GM19193 (cell line): ENCODE measurements around the gene CORO2A.

Experiments used
- POLR2A ChIP-seq: IDR thresholded peaks from 4 replicates; pipeline ENCODE4 v1.6.1; 2011; ENCODE audit not compliant: insufficient read depth, insufficient read length; ENCODE audit errors: extremely low read depth

The CORO2A gene

GRCh38 chr9:98148486-98148885, 44.0 kb downstream of the CORO2A start:
- no peak for TF ChIP-seq POLR2A

- no peak for TF ChIP-seq POLR2A
These were observed 44.9 kb downstream of the CORO2A start for GRCh38 chr9:98147582-98147981.

GRCh38 chr9:98146101-98146991, 46.1 kb downstream of the CORO2A start:
- TF ChIP-seq POLR2A: no peak

GRCh38 chr9:98144631-98145030, 47.8 kb downstream of the CORO2A start:
- TF ChIP-seq POLR2A: no peak

GRCh38 chr9:98144076-98144475, 48.4 kb downstream of the CORO2A start:
- no peak for TF ChIP-seq POLR2A

- no peak for TF ChIP-seq POLR2A
These were observed 49.4 kb downstream of the CORO2A start for GRCh38 chr9:98142925-98143481.

- TF ChIP-seq POLR2A: no peak
These were observed 50.1 kb downstream of the CORO2A start for GRCh38 chr9:98142182-98142907.

- no peak for TF ChIP-seq POLR2A
These were observed 51.9 kb downstream of the CORO2A start for GRCh38 chr9:98140503-98140902.

GRCh38 chr9:98136489-98136888, 55.9 kb downstream of the CORO2A start:
- no peak for TF ChIP-seq POLR2A

GRCh38 chr9:98135938-98136337, 56.5 kb downstream of the CORO2A start:
- no peak for TF ChIP-seq POLR2A

GRCh38 chr9:98135558-98135934, 56.9 kb downstream of the CORO2A start:
- TF ChIP-seq POLR2A: no peak

GRCh38 chr9:98134702-98135557, 57.5 kb downstream of the CORO2A start:
- TF ChIP-seq POLR2A: no peak

GRCh38 chr9:98132806-98133631, 59.4 kb downstream of the CORO2A start:
- TF ChIP-seq POLR2A: no peak

- TF ChIP-seq POLR2A: no peak
These were observed 60.3 kb downstream of the CORO2A start for GRCh38 chr9:98132158-98132557.

GRCh38 chr9:98130576-98131228, 61.7 kb downstream of the CORO2A start:
- TF ChIP-seq POLR2A: no peak
